ENCODE results near the gene SEMA4G.

GRCh38 chr10:100998991-100999741 lies 29.9 kb downstream of the SEMA4G start:
- TF ChIP-seq POLR2A (IDR thresholded peaks at IDR 0.05; ENCODE audit: control extremely low read depth in 1 of 2, low read depth in 2 of 2, low read length in 2 of 2) = peak in 1 of 2 experiments; percentile 71; a peak in 1 of 3 replicates
- TF ChIP-seq JUND (IDR thresholded peaks at IDR 0.05; ENCODE audit: low read length) = no peak
- 0 out of 3 replicates have a peak, but pooled peaks of 1 of the 2 experiments have one; percentile 32 for TF ChIP-seq EP300 (IDR thresholded peaks at IDR 0.05; ENCODE audit: borderline replicate concordance in 1 of 2, low read depth in 2 of 2, low read length in 2 of 2)
- no peak for TF ChIP-seq CHD2 (IDR thresholded peaks at IDR 0.05; ENCODE audit: low read length)
- no peak for TF ChIP-seq JUN (IDR thresholded peaks at IDR 0.05; ENCODE audit: low read depth, low read length)
- TF ChIP-seq, protein P1, sequence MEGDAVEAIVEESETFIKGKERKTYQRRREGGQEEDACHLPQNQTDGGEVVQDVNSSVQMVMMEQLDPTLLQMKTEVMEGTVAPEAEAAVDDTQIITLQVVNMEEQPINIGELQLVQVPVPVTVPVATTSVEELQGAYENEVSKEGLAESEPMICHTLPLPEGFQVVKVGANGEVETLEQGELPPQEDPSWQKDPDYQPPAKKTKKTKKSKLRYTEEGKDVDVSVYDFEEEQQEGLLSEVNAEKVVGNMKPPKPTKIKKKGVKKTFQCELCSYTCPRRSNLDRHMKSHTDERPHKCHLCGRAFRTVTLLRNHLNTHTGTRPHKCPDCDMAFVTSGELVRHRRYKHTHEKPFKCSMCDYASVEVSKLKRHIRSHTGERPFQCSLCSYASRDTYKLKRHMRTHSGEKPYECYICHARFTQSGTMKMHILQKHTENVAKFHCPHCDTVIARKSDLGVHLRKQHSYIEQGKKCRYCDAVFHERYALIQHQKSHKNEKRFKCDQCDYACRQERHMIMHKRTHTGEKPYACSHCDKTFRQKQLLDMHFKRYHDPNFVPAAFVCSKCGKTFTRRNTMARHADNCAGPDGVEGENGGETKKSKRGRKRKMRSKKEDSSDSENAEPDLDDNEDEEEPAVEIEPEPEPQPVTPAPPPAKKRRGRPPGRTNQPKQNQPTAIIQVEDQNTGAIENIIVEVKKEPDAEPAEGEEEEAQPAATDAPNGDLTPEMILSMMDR (IDR thresholded peaks at IDR 0.05; ENCODE audit: control extremely low read depth in 1 of 3, insufficient read depth in 1 of 3, low read depth in 1 of 3, low read length in 3 of 3) = peak in 2 of 3 experiments; percentile 69 to 87; a peak in 3 of 4 replicates
- TF ChIP-seq SUZ12 (IDR thresholded peaks at IDR 0.05; ENCODE audit: low read length) = peak; percentile 43; the same call in 1 of the 2 replicates
- TF ChIP-seq HDAC6 (IDR thresholded peaks at IDR 0.05; ENCODE audit: low read depth, low read length) = no peak
- TF ChIP-seq POLR2AphosphoS5 (IDR thresholded peaks at IDR 0.05; ENCODE audit: low read depth, low read length) = peak; percentile 79
- peak; percentile 68 for TF ChIP-seq MAX (IDR thresholded peaks at IDR 0.05)
- TF ChIP-seq, protein P2, sequence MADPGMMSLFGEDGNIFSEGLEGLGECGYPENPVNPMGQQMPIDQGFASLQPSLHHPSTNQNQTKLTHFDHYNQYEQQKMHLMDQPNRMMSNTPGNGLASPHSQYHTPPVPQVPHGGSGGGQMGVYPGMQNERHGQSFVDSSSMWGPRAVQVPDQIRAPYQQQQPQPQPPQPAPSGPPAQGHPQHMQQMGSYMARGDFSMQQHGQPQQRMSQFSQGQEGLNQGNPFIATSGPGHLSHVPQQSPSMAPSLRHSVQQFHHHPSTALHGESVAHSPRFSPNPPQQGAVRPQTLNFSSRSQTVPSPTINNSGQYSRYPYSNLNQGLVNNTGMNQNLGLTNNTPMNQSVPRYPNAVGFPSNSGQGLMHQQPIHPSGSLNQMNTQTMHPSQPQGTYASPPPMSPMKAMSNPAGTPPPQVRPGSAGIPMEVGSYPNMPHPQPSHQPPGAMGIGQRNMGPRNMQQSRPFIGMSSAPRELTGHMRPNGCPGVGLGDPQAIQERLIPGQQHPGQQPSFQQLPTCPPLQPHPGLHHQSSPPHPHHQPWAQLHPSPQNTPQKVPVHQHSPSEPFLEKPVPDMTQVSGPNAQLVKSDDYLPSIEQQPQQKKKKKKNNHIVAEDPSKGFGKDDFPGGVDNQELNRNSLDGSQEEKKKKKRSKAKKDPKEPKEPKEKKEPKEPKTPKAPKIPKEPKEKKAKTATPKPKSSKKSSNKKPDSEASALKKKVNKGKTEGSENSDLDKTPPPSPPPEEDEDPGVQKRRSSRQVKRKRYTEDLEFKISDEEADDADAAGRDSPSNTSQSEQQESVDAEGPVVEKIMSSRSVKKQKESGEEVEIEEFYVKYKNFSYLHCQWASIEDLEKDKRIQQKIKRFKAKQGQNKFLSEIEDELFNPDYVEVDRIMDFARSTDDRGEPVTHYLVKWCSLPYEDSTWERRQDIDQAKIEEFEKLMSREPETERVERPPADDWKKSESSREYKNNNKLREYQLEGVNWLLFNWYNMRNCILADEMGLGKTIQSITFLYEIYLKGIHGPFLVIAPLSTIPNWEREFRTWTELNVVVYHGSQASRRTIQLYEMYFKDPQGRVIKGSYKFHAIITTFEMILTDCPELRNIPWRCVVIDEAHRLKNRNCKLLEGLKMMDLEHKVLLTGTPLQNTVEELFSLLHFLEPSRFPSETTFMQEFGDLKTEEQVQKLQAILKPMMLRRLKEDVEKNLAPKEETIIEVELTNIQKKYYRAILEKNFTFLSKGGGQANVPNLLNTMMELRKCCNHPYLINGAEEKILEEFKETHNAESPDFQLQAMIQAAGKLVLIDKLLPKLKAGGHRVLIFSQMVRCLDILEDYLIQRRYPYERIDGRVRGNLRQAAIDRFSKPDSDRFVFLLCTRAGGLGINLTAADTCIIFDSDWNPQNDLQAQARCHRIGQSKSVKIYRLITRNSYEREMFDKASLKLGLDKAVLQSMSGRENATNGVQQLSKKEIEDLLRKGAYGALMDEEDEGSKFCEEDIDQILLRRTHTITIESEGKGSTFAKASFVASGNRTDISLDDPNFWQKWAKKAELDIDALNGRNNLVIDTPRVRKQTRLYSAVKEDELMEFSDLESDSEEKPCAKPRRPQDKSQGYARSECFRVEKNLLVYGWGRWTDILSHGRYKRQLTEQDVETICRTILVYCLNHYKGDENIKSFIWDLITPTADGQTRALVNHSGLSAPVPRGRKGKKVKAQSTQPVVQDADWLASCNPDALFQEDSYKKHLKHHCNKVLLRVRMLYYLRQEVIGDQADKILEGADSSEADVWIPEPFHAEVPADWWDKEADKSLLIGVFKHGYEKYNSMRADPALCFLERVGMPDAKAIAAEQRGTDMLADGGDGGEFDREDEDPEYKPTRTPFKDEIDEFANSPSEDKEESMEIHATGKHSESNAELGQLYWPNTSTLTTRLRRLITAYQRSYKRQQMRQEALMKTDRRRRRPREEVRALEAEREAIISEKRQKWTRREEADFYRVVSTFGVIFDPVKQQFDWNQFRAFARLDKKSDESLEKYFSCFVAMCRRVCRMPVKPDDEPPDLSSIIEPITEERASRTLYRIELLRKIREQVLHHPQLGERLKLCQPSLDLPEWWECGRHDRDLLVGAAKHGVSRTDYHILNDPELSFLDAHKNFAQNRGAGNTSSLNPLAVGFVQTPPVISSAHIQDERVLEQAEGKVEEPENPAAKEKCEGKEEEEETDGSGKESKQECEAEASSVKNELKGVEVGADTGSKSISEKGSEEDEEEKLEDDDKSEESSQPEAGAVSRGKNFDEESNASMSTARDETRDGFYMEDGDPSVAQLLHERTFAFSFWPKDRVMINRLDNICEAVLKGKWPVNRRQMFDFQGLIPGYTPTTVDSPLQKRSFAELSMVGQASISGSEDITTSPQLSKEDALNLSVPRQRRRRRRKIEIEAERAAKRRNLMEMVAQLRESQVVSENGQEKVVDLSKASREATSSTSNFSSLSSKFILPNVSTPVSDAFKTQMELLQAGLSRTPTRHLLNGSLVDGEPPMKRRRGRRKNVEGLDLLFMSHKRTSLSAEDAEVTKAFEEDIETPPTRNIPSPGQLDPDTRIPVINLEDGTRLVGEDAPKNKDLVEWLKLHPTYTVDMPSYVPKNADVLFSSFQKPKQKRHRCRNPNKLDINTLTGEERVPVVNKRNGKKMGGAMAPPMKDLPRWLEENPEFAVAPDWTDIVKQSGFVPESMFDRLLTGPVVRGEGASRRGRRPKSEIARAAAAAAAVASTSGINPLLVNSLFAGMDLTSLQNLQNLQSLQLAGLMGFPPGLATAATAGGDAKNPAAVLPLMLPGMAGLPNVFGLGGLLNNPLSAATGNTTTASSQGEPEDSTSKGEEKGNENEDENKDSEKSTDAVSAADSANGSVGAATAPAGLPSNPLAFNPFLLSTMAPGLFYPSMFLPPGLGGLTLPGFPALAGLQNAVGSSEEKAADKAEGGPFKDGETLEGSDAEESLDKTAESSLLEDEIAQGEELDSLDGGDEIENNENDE (IDR thresholded peaks at IDR 0.05; ENCODE audit: insufficient replicate concordance, low read length) = no peak
- peak; percentile 35; the same call in 1 of the 2 replicates for TF ChIP-seq TBP (IDR thresholded peaks at IDR 0.05; ENCODE audit: low read depth, low read length)
- no peak for TF ChIP-seq CEBPB (IDR thresholded peaks at IDR 0.05; ENCODE audit: low read depth, low read length)
- TF ChIP-seq HDAC2 (IDR thresholded peaks at IDR 0.05; ENCODE audit: borderline replicate concordance in 1 of 2, low read depth in 2 of 2, low read length in 2 of 2) = peak in 1 of 2 experiments; percentile 15; a peak in 1 of 4 replicates

Data from H1 (cell line).